ENCODE data around the gene BCAS1.
"Not testable (repeated sequence)": the region's sequence is repeated elsewhere in the genome, so short reads cannot be mapped to it uniquely, and the experiment has no call there.

The BCAS1 gene

GRCh38 chr20:54013471-54013870, 56.9 kb downstream of the BCAS1 start:
- DNase-seq, result no peak

- no peak for DNase-seq
Observed at GRCh38 chr20:54011346-54011745, 59.0 kb downstream of the BCAS1 start.

- not testable (repeated sequence) for DNase-seq
Observed at GRCh38 chr20:54006216-54006615, 64.2 kb downstream of the BCAS1 start.

GRCh38 chr20:54005524-54005923, 64.9 kb downstream of the BCAS1 start:
- no peak for DNase-seq

GRCh38 chr20:54004445-54004844, 65.9 kb downstream of the BCAS1 start:
- no peak for DNase-seq

- no peak for DNase-seq
Observed at GRCh38 chr20:54002741-54003140, 67.7 kb downstream of the BCAS1 start.

GRCh38 chr20:54002056-54002575, 68.3 kb downstream of the BCAS1 start:
- DNase-seq, result no peak

- DNase-seq, result no peak
Observed at GRCh38 chr20:54000914-54001313, 69.5 kb downstream of the BCAS1 start.

GRCh38 chr20:54000262-54000661, 70.1 kb downstream of the BCAS1 start:
- DNase-seq, result no peak

- peak; percentile 33 for DNase-seq
Observed at GRCh38 chr20:53999077-53999476, 71.3 kb downstream of the BCAS1 start.

- DNase-seq, result no peak
Observed at GRCh38 chr20:53996584-53997486, 73.6 kb downstream of the BCAS1 start.

- DNase-seq, result no peak
Observed at GRCh38 chr20:53995949-53996348, 74.4 kb downstream of the BCAS1 start.

GRCh38 chr20:53994088-53994487, 76.3 kb downstream of the BCAS1 start:
- no peak for DNase-seq

- no peak for DNase-seq
Observed at GRCh38 chr20:53993310-53993709, 77.1 kb downstream of the BCAS1 start.

- peak; percentile 28 for DNase-seq
Observed at GRCh38 chr20:53990768-53991450, 79.5 kb downstream of the BCAS1 start.

- no peak for DNase-seq
Observed at GRCh38 chr20:53990003-53990402, 80.4 kb downstream of the BCAS1 start.

- DNase-seq, result no peak
Observed at GRCh38 chr20:53989401-53989800, 81.0 kb downstream of the BCAS1 start.

GRCh38 chr20:53986037-53986650, 84.2 kb downstream of the BCAS1 start:
- no peak for DNase-seq

GRCh38 chr20:53985150-53985518, 85.3 kb downstream of the BCAS1 start:
- no peak for DNase-seq

- DNase-seq, result peak; percentile 86
Observed at GRCh38 chr20:53984356-53985149, 85.8 kb downstream of the BCAS1 start.

GRCh38 chr20:53983401-53983800, 87.0 kb downstream of the BCAS1 start:
- DNase-seq, result no peak

- no peak for DNase-seq
Observed at GRCh38 chr20:53982624-53983023, 87.8 kb downstream of the BCAS1 start.

All from fibroblast of upper back skin (primary cell).